ENCODE results near the gene RASA4.
"Not testable (repeated sequence)": the region's sequence is repeated elsewhere in the genome, so short reads cannot be mapped to it uniquely, and the experiment has no call there.

Gene RASA4

GRCh38 chr7:102616507-102617125 is at the start of gene RASA4:
RASA4 (minus strand) TSS chr7:102616756; CDS start chr7:102616689, 67 bp downstream.
- not testable (repeated sequence) for DNase-seq

- not testable (repeated sequence) for DNase-seq
These were observed 48.2 kb upstream of the RASA4 start for GRCh38 chr7:102664765-102665164.

- DNase-seq: not testable (repeated sequence)
These were observed 33.4 kb upstream of the RASA4 start, which contains the start of gene SPDYE2B for GRCh38 chr7:102649924-102650323. SPDYE2B (plus strand) TSS chr7:102650319; CDS start chr7:102652349, 2,030 bp downstream.

- DNase-seq: not testable (repeated sequence)
These were observed 31.3 kb upstream of the RASA4 start for GRCh38 chr7:102647813-102648212.

- not testable (repeated sequence) for DNase-seq
These were observed 26.8 kb upstream of the RASA4 start for GRCh38 chr7:102643404-102643803.

GRCh38 chr7:102642691-102643090 is 26.1 kb upstream of the RASA4 start, which contains the start of gene UPK3BL1:
UPK3BL1 (minus strand) TSS chr7:102642791; CDS start chr7:102642741, 50 bp downstream.
- DNase-seq: not testable (repeated sequence)

GRCh38 chr7:102638848-102639247 is 22.3 kb upstream of the RASA4 start:
- not testable (repeated sequence) for DNase-seq

GRCh38 chr7:102636956-102637355 is 20.4 kb upstream of the RASA4 start:
- DNase-seq: not testable (repeated sequence)

GRCh38 chr7:102635354-102635753 is 18.8 kb upstream of the RASA4 start:
- DNase-seq: not testable (repeated sequence)

GRCh38 chr7:102634299-102634698 is 17.7 kb upstream of the RASA4 start:
- not testable (repeated sequence) for DNase-seq

GRCh38 chr7:102630622-102631021 is 14.1 kb upstream of the RASA4 start:
- DNase-seq: not testable (repeated sequence)

GRCh38 chr7:102627271-102627904 is 10.8 kb upstream of the RASA4 start:
- not testable (repeated sequence) for DNase-seq

- DNase-seq: not testable (repeated sequence)
These were observed 1.6 kb upstream of the RASA4 start for GRCh38 chr7:102618122-102618521.

GRCh38 chr7:102615930-102616329 is 626 bp downstream of the RASA4 start:
- DNase-seq: not testable (repeated sequence)

- DNase-seq: not testable (repeated sequence)
These were observed 1.7 kb downstream of the RASA4 start for GRCh38 chr7:102614873-102615272.

GRCh38 chr7:102614346-102614697 is 2.2 kb downstream of the RASA4 start:
- DNase-seq: not testable (repeated sequence)

GRCh38 chr7:102613575-102614345 is 2.8 kb downstream of the RASA4 start:
- DNase-seq: not testable (repeated sequence)

- not testable (repeated sequence) for DNase-seq
These were observed 4.8 kb downstream of the RASA4 start for GRCh38 chr7:102611675-102612325.

GRCh38 chr7:102611013-102611674 is 5.4 kb downstream of the RASA4 start:
- DNase-seq: not testable (repeated sequence)

- not testable (repeated sequence) for DNase-seq
These were observed 6.1 kb downstream of the RASA4 start for GRCh38 chr7:102610441-102610840.

- DNase-seq: not testable (repeated sequence)
These were observed 6.8 kb downstream of the RASA4 start for GRCh38 chr7:102609734-102610133.

GRCh38 chr7:102606848-102607247 is 9.7 kb downstream of the RASA4 start:
- not testable (repeated sequence) for DNase-seq
